Kidney epithelial cell (primary cell): ENCODE measurements around the gene ATP5F1D. TPM values are rescaled to one million over a fixed set of nuclear protein-coding genes. Genes with fewer than 3 reads are reported as not detected.

ENCODE experiments used
- DNase-seq: peaks from one replicate; pipeline ENCODE4 v3.0.0-alpha.2; 2010; ENCODE audit warnings: low read depth
- H3K27me3 ChIP-seq: 2 replicates; pipeline ENCODE4 v1.6.0; 2011; ENCODE audit warnings: low read length; ENCODE audit not compliant: control insufficient read depth, insufficient read depth
- H3K36me3 ChIP-seq: 2 replicates; pipeline ENCODE4 v1.5.1; 2011; ENCODE audit warnings: low read length; ENCODE audit not compliant: control insufficient read depth, insufficient read depth
- H3K4me3 ChIP-seq: 2 replicates; pipeline ENCODE4 v1.5.1; 2011; ENCODE audit warnings: low read depth, mild to moderate bottlenecking, control low read depth, low read length
- total RNA-seq: library from RNA; depleted of rRNA; stranded (reverse); fragments of >200 nt; gene quantifications from 2 replicates; pipeline ENCODE4 v1.2.3, GENCODE V29; 2015
- TF ChIP-seq, protein P1 (sequence below): IDR thresholded peaks from 2 replicates; pipeline ENCODE4 v1.5.1; 2011; ENCODE audit warnings: mild to moderate bottlenecking, moderate library complexity, low read length, control low read depth, inconsistent platforms; ENCODE audit not compliant: insufficient read depth, poor library complexity, severe bottlenecking

The ATP5F1D gene
- total RNA-seq, 1 donor from 2014 or later, result 55.3 TPM

DNA sequence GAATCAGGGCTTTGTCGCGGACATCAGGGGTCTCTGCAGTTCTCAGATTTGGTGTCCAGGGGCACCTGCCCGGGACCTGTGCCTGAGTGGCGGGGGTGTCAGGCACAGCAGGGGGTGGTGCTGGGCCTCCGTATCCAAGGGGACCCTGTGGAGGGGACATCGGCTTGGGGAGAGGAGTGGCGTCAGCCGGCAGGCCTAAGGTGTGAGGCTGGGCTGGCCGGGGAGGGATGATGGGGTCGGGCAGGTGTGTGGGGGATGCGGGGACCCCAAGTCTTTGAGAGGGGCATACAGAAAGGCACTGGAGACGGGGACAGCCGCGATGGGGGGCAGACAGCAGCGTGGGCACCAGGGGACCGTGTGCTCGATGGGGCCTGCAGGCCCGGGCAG, 46.7 kb downstream of the ATP5F1D start:
- Histone ChIP-seq H3K4me3 (no peak overlapping the region), H3K27me3 (peaks cover 82% of the 10 kb centered on the region), H3K36me3 (no peaks in the 10 kb centered on the region)
- TF ChIP-seq, protein P1, sequence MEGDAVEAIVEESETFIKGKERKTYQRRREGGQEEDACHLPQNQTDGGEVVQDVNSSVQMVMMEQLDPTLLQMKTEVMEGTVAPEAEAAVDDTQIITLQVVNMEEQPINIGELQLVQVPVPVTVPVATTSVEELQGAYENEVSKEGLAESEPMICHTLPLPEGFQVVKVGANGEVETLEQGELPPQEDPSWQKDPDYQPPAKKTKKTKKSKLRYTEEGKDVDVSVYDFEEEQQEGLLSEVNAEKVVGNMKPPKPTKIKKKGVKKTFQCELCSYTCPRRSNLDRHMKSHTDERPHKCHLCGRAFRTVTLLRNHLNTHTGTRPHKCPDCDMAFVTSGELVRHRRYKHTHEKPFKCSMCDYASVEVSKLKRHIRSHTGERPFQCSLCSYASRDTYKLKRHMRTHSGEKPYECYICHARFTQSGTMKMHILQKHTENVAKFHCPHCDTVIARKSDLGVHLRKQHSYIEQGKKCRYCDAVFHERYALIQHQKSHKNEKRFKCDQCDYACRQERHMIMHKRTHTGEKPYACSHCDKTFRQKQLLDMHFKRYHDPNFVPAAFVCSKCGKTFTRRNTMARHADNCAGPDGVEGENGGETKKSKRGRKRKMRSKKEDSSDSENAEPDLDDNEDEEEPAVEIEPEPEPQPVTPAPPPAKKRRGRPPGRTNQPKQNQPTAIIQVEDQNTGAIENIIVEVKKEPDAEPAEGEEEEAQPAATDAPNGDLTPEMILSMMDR, result no peak
- DNase-seq, result no peak

DNA sequence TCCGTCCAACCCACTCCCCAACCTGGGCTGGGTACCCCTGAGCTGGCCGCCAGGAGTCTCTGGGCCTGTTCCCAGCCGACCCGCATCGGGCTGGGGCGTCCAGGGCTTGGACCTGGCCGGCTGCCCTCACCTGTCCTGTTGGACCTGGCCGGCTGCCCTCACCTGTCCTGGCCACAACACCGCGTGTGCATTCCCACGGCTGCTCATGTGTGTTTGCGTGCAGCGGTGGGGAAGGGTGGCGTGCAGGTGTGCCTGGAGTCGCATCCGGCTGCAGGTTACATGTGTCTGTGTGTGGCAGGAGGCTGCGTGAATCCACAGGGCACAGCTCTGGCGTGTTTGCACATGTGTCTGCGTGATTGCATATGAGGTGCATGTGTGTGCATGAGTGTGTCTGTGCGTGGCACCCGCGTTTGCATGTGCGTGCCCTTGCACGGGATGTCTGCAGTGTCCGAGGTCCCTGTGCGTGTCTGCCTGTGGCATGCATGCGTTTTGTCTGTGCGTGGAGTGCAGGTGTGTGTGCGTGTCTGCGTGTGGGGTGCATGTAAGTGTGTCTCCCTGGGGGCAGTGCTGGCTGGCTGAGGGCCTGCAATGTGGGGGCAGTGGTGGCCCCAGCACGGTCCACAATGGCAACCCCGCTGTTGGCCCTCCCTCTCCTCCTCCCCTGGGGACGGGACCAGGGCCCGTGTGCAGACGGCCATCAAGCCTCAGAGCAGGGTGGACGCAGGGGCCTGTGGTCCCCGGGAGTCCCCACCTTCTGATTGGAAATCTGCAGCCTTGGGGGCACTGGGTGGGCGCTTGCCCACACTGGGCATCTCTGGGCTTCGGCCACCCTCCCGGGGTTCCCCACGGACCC, 47.5 kb downstream of the ATP5F1D start:
- no peak for DNase-seq
- H3K4me3 ChIP-seq, result no peak overlapping the region
- TF ChIP-seq, protein P1, result no peak
- H3K27me3 ChIP-seq, result peaks cover 77% of the 10 kb centered on the region
- H3K36me3 ChIP-seq, result no peaks in the 10 kb centered on the region

DNA sequence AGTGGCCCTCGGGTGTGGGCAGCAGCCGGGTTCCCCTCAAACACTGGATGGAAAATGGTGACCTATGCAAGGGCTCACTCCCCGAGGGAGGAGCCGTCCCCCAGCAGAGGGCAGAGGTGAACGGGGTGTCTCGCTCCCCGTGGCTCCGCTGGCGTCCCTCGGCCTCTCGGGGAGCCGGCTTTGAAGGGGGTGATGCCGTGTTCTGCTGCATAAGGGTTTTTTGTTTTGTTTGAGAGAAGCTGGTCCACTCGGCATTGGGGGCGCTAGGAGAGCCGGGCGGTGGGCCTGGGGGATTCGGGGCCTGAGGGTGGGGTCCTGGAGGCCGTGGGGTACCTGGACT, 48.1 kb downstream of the ATP5F1D start:
- TF ChIP-seq, protein P1, result no peak
- no peak overlapping the region for H3K4me3 ChIP-seq
- peaks cover 77% of the 10 kb centered on the region for H3K27me3 ChIP-seq
- no peak for DNase-seq
- H3K36me3 ChIP-seq, result no peaks in the 10 kb centered on the region

DNA sequence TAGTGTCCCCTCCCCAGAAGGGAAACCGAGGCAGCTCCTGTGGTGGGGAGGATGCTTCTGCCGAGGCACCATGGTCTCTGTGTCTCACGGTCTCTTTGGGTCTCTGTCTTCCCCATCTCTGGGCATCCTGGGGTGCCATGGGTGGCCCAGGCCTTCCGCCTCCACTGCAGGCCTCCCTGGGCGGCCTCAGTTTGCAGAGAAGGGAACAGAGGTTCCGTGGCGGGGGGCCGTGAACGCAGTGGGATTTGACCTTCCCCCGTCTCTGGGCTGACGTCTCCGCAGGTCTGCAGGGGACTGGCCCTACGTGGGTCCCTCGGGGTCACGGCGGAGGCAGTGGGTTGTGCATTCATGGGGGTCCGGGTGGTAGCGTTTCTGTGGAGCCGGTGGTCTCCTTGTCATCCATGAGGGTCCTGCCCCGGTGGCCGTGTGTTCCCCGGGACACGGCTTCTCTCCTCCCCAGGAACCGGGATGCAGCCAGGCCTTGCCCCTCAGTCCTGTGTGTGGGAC, 48.7 kb downstream of the ATP5F1D start:
- DNase-seq, result no peak
- peaks cover 77% of the 10 kb centered on the region for H3K27me3 ChIP-seq
- H3K4me3 ChIP-seq, result no peak overlapping the region
- H3K36me3 ChIP-seq, result no peaks in the 10 kb centered on the region
- TF ChIP-seq, protein P1, result no peak

DNA sequence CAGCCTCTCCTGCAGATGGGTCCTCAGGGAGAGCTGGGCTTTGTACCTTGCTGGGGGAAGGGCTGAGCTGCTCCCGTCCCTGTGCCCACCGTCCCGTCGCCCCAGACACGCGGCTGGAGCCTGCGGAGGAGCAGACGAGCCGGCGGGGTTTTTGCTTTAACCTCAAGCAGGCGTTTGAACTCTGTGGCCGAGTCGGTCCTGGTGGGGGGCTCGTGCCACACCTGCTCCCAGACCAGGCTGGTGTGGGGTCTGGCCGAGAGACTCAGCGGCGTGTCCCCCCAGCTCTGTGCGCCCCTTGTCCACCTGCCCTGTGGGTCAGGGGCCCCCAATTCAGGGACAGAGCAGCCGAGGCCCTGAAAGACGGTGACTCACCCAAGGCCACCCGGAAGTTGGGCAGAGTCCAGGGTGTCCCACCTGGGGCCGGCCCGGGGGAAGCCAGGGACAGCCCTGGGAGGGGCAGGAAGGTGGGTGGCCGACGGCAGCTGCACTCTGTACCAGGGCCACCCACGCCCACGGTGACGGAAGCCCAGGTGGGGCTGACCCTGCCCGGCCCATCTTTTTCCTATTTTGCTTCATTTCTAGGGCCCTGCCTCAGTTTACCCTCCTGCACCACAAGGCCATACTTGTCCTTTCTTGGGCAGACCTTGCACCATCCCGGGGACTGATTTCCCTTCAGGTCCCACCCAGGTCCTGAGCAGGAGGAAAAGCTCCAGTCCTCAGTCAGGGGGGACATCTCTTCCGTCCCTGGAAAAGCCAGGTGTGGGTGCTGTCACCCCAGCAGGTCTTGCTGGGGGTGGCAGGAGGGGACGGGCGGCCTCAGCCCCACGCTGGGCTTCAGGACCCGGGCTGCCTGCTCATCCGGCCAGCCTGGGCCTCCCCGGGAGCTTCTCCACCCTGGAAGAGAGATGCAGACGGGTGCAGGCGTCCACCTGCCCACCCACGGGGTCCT, 49.4 kb downstream of the ATP5F1D start:
- TF ChIP-seq, protein P1, result no peak
- H3K27me3 ChIP-seq, result peaks cover 80% of the 10 kb centered on the region

More for the DNA sequence above, 49.4 kb downstream of the ATP5F1D start:
- H3K36me3 ChIP-seq, result no peaks in the 10 kb centered on the region
- no peak overlapping the region for H3K4me3 ChIP-seq
- DNase-seq, result no peak
